Neuronal stem cell (in vitro differentiated cells): ENCODE results near the gene SIRPA.

Experiments used
- DNase-seq: peaks from one replicate; pipeline ENCODE4 v3.0.0-alpha.2; 2013; ENCODE audit warnings: low spot score
- H2AFZ ChIP-seq: one replicate; pipeline ENCODE4 v1.6.1; 2013; ENCODE audit warnings: mild to moderate bottlenecking, low read length, inconsistent platforms
- H2AK5ac ChIP-seq: 2 replicates; pipeline ENCODE4 v1.6.1; 2013; ENCODE audit warnings: low read depth, mild to moderate bottlenecking, inconsistent platforms, low read length, moderate library complexity, mixed read lengths
- H2BK120ac ChIP-seq: 2 replicates; pipeline ENCODE4 v1.6.1; 2013; ENCODE audit warnings: low read depth, mild to moderate bottlenecking, inconsistent platforms, low read length, moderate library complexity, mixed read lengths
- H2BK12ac ChIP-seq: one replicate; pipeline ENCODE4 v1.6.1; 2013; ENCODE audit warnings: low read length, inconsistent platforms
- H2BK15ac ChIP-seq: 2 replicates; pipeline ENCODE4 v1.6.1; 2013; ENCODE audit warnings: mild to moderate bottlenecking, low read length, inconsistent platforms, mixed read lengths
- H2BK5ac ChIP-seq: one replicate; pipeline ENCODE4 v1.6.1; 2013; ENCODE audit warnings: inconsistent platforms, mild to moderate bottlenecking, low read length, moderate library complexity
- H3K14ac ChIP-seq: one replicate; pipeline ENCODE4 v1.6.1; 2013; ENCODE audit warnings: low read length, inconsistent platforms
- H3K18ac ChIP-seq: 2 replicates; pipeline ENCODE4 v1.6.1; 2013; ENCODE audit warnings: low read length, inconsistent platforms
- H3K23ac ChIP-seq: 2 replicates; pipeline ENCODE4 v1.6.1; 2013; ENCODE audit warnings: low read depth, mild to moderate bottlenecking, mixed read lengths, low read length, inconsistent platforms; ENCODE audit not compliant: poor library complexity
- H3K27ac ChIP-seq: replicated peaks from 3 replicates; pipeline ENCODE4 v1.5.1; 2013; ENCODE audit warnings: low read length, inconsistent platforms
- H3K27me3 ChIP-seq, 3 experiments: 2 replicates each; pipeline ENCODE4 v1.6.1; 2013; ENCODE audit warnings: low read length in 3 of 3, mild to moderate bottlenecking in 2 of 3, inconsistent platforms in 1 of 3, low read depth in 1 of 3, mixed read lengths in 1 of 3, moderate library complexity in 1 of 3; ENCODE audit not compliant: control insufficient read depth in 3 of 3, insufficient read depth in 3 of 3
- H3K36me3 ChIP-seq, 2 donors: replicated peaks in 1 of 2; 2 replicates each; pipeline ENCODE4 v1.6.1; 2013; ENCODE audit warnings: low read length in 2 of 2; ENCODE audit not compliant: control insufficient read depth in 2 of 2, insufficient read depth in 2 of 2
- H3K4ac ChIP-seq: 2 replicates; pipeline ENCODE4 v1.6.1; 2013; ENCODE audit warnings: inconsistent platforms, mild to moderate bottlenecking, low read length, moderate library complexity
- H3K4me1 ChIP-seq, 2 donors: 1 replicate in 1 of 2; 2 replicates in 1 of 2; pipeline ENCODE4 v1.6.1; 2013; ENCODE audit warnings: low read length in 2 of 2, low read depth in 1 of 2; ENCODE audit not compliant: control insufficient read depth in 2 of 2, insufficient read depth in 1 of 2
- H3K4me2 ChIP-seq: one replicate; pipeline ENCODE4 v1.6.1; 2013; ENCODE audit warnings: mild to moderate bottlenecking, low read length, inconsistent platforms; ENCODE audit not compliant: insufficient read depth, poor library complexity, severe bottlenecking
- H3K4me3 ChIP-seq, 2 donors: 2 replicates each; pipeline ENCODE4 v1.5.1; 2013; ENCODE audit warnings: low read length in 2 of 2, mild to moderate bottlenecking in 2 of 2, inconsistent platforms in 1 of 2, moderate library complexity in 1 of 2
- H3K79me1 ChIP-seq: one replicate; pipeline ENCODE4 v1.6.1; 2013; ENCODE audit warnings: low read depth, mild to moderate bottlenecking, inconsistent platforms, low read length, moderate library complexity
- H3K9ac ChIP-seq: one replicate; pipeline ENCODE4 v1.6.1; 2013; ENCODE audit warnings: mild to moderate bottlenecking, low read depth, low read length, inconsistent platforms; ENCODE audit not compliant: poor library complexity
- H3K9me3 ChIP-seq, 2 donors: replicated peaks in 1 of 2; 2 replicates each; pipeline versions ENCODE3 to v1.6.1; 2013; ENCODE audit warnings: low read length in 2 of 2, mild to moderate bottlenecking in 2 of 2, inconsistent platforms in 1 of 2, low read depth in 1 of 2, mixed read lengths in 1 of 2, moderate library complexity in 1 of 2; ENCODE audit not compliant: control insufficient read depth in 2 of 2, insufficient read depth in 1 of 2
- H4K8ac ChIP-seq: one replicate; pipeline ENCODE4 v1.6.1; 2013; ENCODE audit warnings: low read depth, mild to moderate bottlenecking, inconsistent platforms, low read length, moderate library complexity
- H4K91ac ChIP-seq: one replicate; pipeline ENCODE4 v1.6.1; 2013; ENCODE audit warnings: low read length, low read depth, mild to moderate bottlenecking, inconsistent platforms; ENCODE audit not compliant: poor library complexity
- WGBS, 2 donors: extraction: QIAGEN DNeasy Blood & Tissue Kit; methylation state at CpG; one replicate each; pipeline ENCODE4 v1.1.7; 2013; ENCODE audit warnings: missing lambda C conversion rate in 2 of 2, mixed read lengths in 1 of 2; ENCODE audit not compliant: insufficient read length in 2 of 2, insufficient replicate concordance in 1 of 2; ENCODE audit errors: extremely low coverage in 2 of 2; 5-methylcytosine and 5-hydroxymethylcytosine counted together

The SIRPA gene

DNA sequence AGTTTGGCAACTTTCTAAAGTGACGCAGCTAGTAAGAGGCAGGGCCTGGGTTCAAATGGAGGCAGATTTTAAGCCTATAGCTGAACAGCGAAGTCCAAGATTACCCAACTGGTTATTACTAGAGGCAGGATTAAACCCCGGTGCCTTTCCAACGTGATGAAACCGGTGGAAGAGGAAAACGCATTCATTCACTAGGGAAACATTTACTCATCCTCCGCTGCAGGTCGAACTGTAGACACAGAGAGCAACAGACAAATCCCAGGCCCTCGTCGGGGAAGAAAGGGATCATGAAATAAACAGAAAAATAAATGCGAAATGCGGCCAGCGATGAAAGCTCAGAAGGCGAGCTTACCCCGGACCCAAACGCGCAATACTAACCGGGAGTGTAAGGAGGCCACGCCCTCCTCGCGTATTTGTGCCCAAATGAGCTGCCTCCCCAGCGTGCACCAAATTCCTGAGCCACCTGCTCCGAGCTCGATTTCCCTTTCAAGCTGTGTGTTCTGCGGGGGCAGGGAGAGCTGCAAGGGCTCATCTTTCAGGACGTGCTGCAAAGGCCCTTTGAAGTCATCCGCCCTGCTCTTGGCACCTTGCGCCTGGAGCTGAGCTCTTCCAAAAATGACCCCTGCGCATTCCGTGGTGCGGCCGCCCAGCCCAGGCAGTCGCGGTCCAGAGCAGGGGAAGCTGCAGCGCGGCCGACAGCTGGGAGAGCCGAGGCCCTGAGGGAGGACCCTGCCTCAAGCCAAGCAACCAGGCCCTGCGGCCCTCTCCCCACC lies 51.7 kb downstream of the SIRPA start:
- H4K91ac ChIP-seq = no peak overlapping the region
- H3K14ac ChIP-seq = no peak overlapping the region
- H4K8ac ChIP-seq = no peak overlapping the region
- peak overlapping the region; percentile 87 for H2AK5ac ChIP-seq
- H3K27ac ChIP-seq = peak overlapping the region; percentile 8
- H2BK120ac ChIP-seq = no peak overlapping the region
- H2AFZ ChIP-seq = peak overlapping the region; percentile 50
- peak overlapping the region; percentile 6 for H2BK5ac ChIP-seq
- peak overlapping the region; percentile 1 to 7 for H3K4me3 ChIP-seq
- peak overlapping the region; percentile 94 for H2BK12ac ChIP-seq
- no peak overlapping the region for H3K4ac ChIP-seq
- peaks cover 11 to 19% of the 10 kb centered on the region in 2 donors for H3K4me1 ChIP-seq
- no CpG with 5 or more reads among the region's 39 CpGs for WGBS, 2 donors
- peak overlapping the region; percentile 62 for H2BK15ac ChIP-seq
- peak overlapping the region; percentile 68 for H3K4me2 ChIP-seq
- no peaks in the 10 kb centered on the region for H3K9me3 ChIP-seq
- H3K18ac ChIP-seq = peak overlapping the region; percentile 92
- no peak overlapping the region for H3K23ac ChIP-seq
- H3K79me1 ChIP-seq = no peaks in the 10 kb centered on the region
- H3K27me3 ChIP-seq = peaks cover 0 to 79% (median 7%) of the 10 kb centered on the region in 3 experiments
- H3K9ac ChIP-seq = peak overlapping the region; percentile 55
- peak; percentile 82 for DNase-seq
- no peaks in the 10 kb centered on the region for H3K36me3 ChIP-seq

DNA sequence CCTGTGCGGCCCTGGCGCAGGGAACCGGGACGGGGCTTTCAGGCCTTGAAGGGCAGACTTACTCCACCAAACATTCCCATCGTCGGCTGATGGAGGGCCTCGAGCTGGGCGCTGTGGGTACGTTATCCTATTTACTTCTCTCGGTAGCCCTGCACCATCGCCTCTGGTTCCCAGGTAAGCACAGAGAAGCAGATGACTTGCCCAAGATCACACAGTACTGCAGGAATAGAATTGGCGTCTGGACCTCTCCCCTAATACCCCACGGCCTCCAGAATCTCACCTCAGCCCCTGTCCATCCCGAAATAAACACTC lies 52.3 kb downstream of the SIRPA start:
- H3K14ac ChIP-seq = peak overlapping the region; percentile 39
- H3K23ac ChIP-seq = no peak overlapping the region
- peak overlapping the region; percentile 8 for H3K27ac ChIP-seq
- peaks cover 0 to 84% (median 7%) of the 10 kb centered on the region in 3 experiments for H3K27me3 ChIP-seq
- peaks cover 11 to 19% of the 10 kb centered on the region in 2 donors for H3K4me1 ChIP-seq
- no peak overlapping the region for H4K91ac ChIP-seq
- H3K36me3 ChIP-seq = no peaks in the 10 kb centered on the region
- no peak overlapping the region for H3K4ac ChIP-seq
- no CpG with 5 or more reads among the region's 14 CpGs for WGBS, 2 donors
- H2BK12ac ChIP-seq = peak overlapping the region; percentile 94
- peak overlapping the region; percentile 87 for H2AK5ac ChIP-seq
- no peak overlapping the region for H2BK120ac ChIP-seq
- peak overlapping the region; percentile 68 for H3K4me2 ChIP-seq
- H3K9me3 ChIP-seq = no peaks in the 10 kb centered on the region
- H2BK5ac ChIP-seq = peak overlapping the region; percentile 6
- H3K4me3 ChIP-seq = peak overlapping the region in 1 of 2 donors; percentile 7
- no peaks in the 10 kb centered on the region for H3K79me1 ChIP-seq
- no peak for DNase-seq
- peak overlapping the region; percentile 62 for H2BK15ac ChIP-seq
- peak overlapping the region; percentile 92 for H3K18ac ChIP-seq
- H2AFZ ChIP-seq = peak overlapping the region; percentile 50
- H3K9ac ChIP-seq = peak overlapping the region; percentile 55
- no peak overlapping the region for H4K8ac ChIP-seq

DNA sequence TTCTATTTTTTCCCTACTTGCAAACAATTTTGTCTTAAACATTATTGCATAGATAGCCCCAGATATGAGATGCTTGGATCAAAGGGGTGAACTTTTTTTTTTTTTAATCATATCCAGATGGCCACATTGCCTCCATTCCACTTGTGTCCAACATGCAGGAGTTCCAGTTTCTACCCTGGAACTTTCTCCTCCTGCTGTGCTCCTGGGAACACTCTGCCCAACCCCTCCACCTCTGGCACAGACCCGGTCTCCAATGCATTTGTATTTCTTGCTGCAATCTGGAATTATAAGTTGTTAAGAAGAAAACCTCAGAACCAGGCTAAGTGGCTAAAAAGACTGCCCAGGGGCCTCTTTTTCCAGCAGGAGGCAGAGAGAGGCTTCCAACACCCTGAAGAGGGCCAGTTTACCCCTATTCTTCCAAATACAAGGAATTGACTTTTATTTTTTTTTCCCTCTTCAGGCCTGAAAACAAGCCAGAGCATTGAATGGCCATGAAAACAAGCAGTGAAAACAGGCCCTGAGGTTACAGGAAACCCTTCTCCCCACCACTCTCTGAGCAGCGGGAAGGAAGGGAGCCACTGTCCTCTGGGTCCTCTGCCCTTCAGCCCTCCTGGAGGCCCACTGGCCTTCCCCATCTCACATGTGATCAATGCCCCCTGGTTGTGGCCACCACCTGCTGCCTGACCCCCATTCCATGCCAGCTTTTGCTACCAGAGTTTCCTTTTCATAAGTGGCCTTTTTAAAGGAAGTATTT lies 54.3 kb downstream of the SIRPA start:
- H2BK12ac ChIP-seq = no peak overlapping the region
- peak overlapping the region; percentile 32 for H2AFZ ChIP-seq
- H3K9me3 ChIP-seq = no peaks in the 10 kb centered on the region
- no peak overlapping the region for H3K14ac ChIP-seq
- H3K23ac ChIP-seq = no peak overlapping the region
- no CpG with 5 or more reads among the region's 2 CpGs for WGBS, 2 donors
- H3K9ac ChIP-seq = no peak overlapping the region
- H3K18ac ChIP-seq = peak overlapping the region; percentile 42
- H2BK120ac ChIP-seq = no peak overlapping the region
- H2BK15ac ChIP-seq = no peak overlapping the region
- no peak overlapping the region for H3K4me3 ChIP-seq
- H4K91ac ChIP-seq = no peak overlapping the region
- no peak for DNase-seq
- H3K27ac ChIP-seq = no peak overlapping the region
- no peak overlapping the region for H2AK5ac ChIP-seq
- peaks cover 0 to 68% (median 7%) of the 10 kb centered on the region in 3 experiments for H3K27me3 ChIP-seq
- H3K79me1 ChIP-seq = no peaks in the 10 kb centered on the region
- no peaks in the 10 kb centered on the region for H3K36me3 ChIP-seq
- no peak overlapping the region for H3K4ac ChIP-seq
- H3K4me2 ChIP-seq = no peak overlapping the region
- no peak overlapping the region for H2BK5ac ChIP-seq
- H3K4me1 ChIP-seq = peaks cover 11 to 19% of the 10 kb centered on the region in 2 donors
- H4K8ac ChIP-seq = no peak overlapping the region

DNA sequence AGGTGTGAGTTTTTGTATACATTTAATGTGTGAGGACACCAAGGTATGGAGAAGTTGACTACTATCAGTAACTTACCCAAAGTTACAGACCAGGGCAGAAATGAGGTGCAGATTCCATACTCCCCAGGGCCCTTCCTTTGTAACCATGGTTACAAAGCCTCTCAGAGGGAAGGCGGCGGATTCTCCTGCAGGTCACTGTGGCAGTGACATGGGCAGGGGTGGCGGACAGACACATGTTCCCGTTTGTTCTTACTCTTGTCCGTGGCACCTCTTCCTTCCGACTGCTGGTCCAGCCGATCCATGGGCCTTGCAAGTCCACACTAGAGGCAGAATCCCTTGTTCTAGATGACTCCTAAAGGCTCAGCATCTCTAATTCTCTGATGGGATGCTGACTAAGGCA lies 55.6 kb downstream of the SIRPA start:
- H3K27ac ChIP-seq = no peak overlapping the region
- no peak overlapping the region for H3K4me3 ChIP-seq
- H2AK5ac ChIP-seq = no peak overlapping the region
- peaks cover 11 to 19% of the 10 kb centered on the region in 2 donors for H3K4me1 ChIP-seq
- H3K4me2 ChIP-seq = no peak overlapping the region
- H3K4ac ChIP-seq = no peak overlapping the region
- no peak overlapping the region for H2BK120ac ChIP-seq
- no peaks in the 10 kb centered on the region for H3K79me1 ChIP-seq
- no peak overlapping the region for H2BK5ac ChIP-seq
- no peak overlapping the region for H4K91ac ChIP-seq
- no peak overlapping the region for H4K8ac ChIP-seq
- no peak overlapping the region for H2AFZ ChIP-seq
- no peaks in the 10 kb centered on the region for H3K9me3 ChIP-seq
- no CpG with 5 or more reads among the region's 7 CpGs for WGBS, 2 donors
- H3K27me3 ChIP-seq = peaks cover 0 to 61% (median 7%) of the 10 kb centered on the region in 3 experiments
- H3K23ac ChIP-seq = no peak overlapping the region
- H2BK12ac ChIP-seq = no peak overlapping the region
- H3K14ac ChIP-seq = no peak overlapping the region
- no peak overlapping the region for H2BK15ac ChIP-seq
- no peaks in the 10 kb centered on the region for H3K36me3 ChIP-seq
- no peak for DNase-seq
- no peak overlapping the region for H3K9ac ChIP-seq
- no peak overlapping the region for H3K18ac ChIP-seq
